RCC 7860 (cell line): ENCODE results near the gene CDC6.

ENCODE experiments used
- DNase-seq: peaks from one replicate; pipeline ENCODE4 v3.0.0-alpha.2; 2015; ENCODE audit warnings: low spot score
- FAIRE-seq: peaks from 2 replicates; lab custom pipeline; 2012; peaks lifted over from hg19 to GRCh38; lab: Jason Lieb, UNC

CDC6 gene

DNA sequence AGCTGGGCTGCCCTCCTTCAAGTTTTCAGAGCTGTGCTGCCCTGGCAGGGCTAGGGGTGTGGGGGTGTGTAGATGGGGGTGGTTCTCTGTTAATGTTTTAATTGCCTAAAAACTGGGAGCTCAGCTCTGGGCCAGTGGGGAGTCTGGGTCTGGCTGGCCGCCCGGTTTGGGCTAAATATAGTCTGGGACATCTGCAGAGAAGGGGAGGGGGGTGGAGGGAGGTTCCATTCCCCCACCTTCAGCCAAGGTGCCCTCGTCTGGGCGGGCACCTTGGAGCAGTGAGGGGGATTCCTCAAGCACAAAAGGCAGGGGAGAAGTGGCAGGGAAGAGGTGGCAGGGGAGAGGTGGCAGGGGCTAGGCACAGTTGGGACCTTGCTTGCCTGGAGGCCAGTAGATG is 34.3 kb downstream of the CDC6 start:
- FAIRE-seq (no peak), DNase-seq (no peak)

DNA sequence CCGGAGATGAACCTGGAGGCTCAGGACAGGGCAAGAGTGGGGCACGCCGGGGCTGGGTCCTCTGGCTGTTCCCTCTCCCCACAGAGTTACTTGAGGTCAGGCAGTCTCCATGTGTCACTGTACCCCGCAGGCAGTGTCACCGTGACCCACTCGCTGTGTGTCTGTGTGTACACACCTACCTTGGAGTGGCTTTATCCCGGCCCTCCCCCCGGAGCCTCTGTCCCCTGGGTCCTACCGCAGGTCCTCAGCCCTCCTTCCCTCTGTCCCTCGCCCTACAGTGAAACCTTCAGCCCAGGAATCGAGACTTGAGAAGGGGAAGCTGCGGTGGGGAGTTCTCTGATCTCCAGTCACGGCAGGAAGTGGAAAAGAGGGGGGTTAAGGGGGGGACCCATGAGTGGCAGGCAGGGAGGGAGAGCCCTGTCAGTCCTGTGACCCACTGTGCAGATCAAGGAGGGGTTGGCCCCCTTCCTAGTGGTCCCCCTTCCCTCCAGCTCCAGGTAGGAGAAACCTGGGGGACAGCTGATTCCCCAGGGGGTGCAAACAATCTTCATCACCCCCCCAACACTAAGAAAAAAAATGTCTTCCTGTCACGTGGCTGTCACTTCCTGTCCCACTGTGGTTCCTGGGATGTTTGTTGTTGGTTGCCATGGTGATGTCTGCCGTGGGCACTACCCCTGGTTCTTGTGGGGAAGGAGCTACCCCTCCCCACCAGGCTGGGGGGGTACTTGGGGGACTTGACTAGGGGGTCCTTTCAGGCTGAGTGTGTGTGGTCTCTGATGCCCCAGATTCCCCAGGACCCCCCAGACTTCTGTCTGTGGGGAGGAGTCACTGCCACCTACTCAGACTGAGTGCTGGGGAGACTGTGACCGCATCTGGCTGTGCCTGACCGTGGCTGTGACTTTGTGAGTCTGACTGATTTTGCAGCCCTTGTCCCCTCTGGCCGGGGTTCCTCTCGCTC is 35.0 kb downstream of the CDC6 start:
- peak; percentile 85 for DNase-seq
- FAIRE-seq: no peak

DNA sequence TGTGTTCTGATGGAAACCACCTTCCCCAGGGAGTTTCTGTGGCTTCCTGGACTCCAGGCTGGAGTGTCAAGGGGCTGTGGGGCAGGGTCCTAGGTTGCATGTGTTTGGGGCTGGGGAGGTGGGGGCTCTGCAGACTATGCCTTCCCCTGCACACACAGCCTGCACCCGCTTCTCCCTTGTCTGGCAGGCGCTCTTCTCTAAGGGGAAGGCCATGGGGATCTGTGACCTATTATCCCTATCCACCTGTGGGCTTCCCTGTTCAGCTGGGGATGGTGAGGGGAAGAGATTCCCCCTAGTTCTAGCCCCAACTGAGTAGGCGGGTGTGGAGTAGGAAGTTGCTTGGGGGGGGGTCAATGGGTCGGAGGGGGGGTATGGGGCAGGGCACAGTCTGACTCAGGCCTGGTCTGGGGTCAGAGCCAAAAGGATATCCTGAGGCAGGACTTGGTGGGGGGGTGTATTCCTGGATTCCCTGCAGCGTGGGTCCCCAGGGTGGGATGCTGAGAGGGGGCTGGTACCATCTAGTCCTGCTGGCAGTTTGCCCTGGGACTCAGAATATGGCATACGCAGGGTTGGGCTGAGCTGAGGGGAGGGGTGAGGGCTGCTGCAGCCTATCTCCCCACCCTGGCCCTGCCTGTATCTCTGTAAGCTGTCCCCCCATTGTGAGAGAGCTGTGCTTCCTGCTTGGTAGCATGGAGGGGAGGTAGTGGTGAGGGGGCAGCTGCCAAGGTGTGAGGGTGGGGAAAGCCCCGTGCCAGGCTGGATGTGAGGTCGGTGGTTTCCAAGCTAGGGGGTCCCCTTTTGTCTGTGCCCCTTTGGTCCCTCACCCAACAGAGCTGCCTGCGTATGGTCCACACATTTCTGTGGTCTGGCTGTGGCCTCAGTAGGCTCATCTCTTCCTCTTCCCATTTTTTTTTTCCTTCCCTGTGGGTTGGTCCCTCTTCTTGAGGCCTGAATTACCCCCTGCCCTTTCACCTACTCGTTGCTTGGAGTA is 36.0 kb downstream of the CDC6 start:
- DNase-seq: peak; percentile 29
- no peak for FAIRE-seq

DNA sequence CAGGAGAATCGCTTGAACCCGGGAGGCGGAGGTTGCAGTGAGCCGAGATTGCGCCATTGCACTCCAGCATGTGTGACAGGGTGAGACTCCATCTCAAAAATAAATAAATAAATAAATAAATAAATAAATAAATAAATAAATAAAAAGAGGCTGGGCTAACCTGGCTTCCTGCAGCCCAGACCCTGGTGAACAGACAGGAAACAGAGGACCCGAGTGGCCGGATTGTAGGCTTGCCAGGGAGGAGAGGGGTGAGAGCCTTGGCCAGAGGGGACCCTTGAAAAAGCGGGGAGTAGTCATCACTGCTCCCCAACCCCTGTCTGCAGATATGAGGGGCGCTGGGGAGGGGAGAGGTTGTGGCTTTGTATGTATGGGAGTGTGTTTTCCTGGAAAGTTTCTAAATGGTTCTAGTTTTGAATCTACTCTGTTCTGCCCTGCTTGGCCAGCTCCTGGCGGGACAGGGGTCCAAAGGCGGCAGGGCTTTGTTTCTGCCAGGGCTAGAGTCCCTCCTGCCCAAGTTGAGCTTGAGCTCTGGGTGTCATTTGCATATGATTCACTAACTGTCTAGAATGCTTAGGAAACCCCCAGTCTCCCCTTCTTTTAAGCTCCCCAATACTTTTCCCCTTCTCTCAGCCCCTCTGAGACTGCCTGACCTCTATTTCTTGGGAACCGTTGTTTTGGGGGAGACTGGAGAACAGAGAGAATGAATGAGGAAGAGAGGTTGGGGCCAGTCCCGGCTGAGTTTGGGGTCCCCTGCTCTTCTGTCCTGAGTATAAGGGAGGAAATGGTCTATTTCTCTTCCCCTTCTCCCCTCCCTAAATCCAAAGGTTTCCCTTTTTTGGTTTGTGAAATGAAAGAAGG is 37.7 kb downstream of the CDC6 start:
- no peak for DNase-seq
- FAIRE-seq: no peak

DNA sequence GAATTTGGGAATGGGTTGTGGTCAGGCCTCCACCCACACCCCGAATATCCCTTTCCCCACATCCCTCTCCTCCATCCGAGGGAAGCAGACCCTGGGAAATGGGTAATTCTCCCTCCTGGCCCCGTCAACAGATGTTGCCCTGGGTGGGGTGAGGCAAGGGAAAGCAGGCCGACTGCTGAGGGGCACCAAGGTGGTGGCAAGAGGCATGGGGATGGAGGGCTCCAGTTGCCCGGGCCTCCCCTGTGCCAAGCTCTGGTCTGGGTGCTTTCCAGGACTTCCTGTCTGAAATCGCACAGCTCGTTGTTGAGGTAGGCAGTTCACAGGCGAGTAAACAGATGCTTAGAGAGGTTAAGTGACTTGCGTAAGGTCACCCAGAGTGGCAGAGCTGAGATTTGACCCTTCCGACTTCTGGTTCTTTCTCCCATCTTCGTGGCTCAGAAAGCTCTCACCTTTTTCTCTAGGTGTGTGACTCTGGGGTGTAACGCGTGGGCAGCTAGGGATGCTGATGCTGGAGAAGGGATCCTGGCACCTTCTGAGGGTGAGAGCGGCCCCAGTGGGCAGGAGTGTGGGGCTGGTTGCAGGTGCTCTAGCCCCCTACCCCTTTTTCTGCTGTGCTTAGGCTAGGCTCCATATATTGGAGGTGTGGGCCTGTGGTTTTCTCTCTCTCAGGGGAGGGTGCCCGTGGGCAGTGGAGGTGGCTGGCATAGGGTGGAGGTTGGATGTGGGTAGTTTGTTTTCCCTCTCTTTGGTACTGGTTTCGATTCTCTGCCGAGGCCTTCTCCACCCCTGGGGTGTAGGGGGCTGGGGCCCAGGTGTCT is 38.5 kb downstream of the CDC6 start:
- peak; percentile 28 for DNase-seq
- FAIRE-seq: no peak

DNA sequence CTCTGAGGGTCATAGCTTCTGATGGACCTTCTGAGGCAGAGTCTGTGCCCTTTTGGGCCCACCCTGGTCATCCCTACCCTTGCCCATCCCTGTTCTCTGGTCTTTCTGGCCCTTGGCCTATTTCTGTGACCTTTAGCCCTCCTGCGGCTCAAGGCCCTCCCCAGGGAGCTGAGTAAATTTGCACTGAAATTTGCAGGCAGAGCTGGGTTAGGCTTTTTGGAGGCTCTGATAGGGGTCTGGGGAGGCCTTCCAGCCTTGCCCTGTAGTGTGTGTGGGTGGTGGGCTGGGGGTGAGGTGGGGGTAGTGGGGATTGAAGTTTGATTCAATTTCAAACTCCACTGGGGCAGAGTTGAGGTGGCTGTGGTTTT is 39.1 kb downstream of the CDC6 start:
- FAIRE-seq (no peak), DNase-seq (no peak)

DNA sequence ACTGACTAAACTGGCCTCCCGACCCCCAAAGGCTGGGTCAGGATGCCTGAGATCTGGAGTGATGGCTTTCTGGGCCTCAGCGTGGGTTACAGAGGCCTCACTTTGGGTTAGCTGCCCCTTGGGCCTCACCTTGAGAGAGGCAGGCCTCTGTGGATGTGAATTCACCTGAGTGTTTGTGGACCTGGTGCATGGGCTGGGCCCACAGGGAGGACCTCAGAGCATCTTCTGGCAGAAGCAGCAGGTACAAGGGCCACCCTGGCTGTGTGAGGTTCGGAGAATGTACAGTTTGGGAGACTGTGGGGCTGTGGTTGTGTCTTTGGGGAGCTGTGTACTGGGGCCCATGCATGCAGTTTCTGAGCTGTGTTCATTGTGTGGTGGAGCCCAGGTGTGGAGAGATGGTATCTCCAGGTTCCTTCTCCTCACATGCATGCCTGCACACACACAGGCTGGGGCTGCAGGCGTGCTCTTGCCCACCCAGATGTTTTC is 39.6 kb downstream of the CDC6 start:
- FAIRE-seq (no peak), DNase-seq (no peak)

DNA sequence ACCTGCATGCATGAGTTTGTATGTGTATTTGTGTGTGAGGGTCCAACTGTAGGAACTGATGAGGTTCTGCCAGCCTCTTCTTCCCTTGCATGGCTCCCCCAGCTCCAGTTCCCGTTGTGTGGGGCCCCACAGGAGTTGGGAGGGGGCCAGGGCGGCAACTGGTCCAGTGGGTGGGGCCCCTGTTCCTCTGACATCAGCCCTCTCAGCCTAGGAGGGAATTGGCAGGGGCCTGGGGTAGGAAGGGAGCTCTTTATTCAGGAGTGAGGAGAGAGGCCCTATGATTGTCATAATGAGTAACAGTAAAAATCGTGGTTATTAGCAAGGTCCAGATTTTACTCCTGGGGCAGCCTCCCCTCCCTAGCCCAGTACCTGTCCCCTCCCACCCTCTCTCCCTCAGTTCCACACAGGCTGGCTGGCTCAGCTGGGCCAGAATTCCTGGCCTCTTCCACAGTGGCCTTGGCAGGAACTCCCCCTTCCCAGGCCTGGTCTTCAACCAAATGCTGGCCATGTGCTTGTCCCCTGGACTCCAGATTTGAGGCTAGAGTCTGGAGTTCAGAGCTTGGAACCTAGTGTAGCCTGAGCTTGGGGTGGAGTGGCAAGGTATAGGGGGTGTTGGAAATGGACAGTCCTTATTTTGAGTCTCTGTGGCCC is 40.2 kb downstream of the CDC6 start:
- FAIRE-seq: no peak
- no peak for DNase-seq

DNA sequence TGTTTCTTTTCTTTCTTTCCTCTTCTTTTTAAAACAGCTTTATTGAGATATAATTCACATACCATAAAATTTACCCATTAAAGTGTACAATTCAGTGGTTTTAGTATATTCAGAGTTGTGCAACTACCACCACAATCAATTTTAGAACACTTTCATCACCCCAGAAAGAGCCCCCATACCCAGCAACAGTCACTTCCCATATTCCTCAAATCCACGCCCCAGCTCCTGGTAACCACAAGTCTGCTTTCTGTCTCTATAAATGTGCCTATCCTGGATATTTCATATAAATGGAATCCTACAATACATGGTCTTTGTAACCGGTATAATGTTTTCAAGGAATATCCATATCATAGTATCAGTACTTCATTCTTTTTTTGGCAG is 40.7 kb downstream of the CDC6 start:
- no peak for FAIRE-seq
- no peak for DNase-seq

DNA sequence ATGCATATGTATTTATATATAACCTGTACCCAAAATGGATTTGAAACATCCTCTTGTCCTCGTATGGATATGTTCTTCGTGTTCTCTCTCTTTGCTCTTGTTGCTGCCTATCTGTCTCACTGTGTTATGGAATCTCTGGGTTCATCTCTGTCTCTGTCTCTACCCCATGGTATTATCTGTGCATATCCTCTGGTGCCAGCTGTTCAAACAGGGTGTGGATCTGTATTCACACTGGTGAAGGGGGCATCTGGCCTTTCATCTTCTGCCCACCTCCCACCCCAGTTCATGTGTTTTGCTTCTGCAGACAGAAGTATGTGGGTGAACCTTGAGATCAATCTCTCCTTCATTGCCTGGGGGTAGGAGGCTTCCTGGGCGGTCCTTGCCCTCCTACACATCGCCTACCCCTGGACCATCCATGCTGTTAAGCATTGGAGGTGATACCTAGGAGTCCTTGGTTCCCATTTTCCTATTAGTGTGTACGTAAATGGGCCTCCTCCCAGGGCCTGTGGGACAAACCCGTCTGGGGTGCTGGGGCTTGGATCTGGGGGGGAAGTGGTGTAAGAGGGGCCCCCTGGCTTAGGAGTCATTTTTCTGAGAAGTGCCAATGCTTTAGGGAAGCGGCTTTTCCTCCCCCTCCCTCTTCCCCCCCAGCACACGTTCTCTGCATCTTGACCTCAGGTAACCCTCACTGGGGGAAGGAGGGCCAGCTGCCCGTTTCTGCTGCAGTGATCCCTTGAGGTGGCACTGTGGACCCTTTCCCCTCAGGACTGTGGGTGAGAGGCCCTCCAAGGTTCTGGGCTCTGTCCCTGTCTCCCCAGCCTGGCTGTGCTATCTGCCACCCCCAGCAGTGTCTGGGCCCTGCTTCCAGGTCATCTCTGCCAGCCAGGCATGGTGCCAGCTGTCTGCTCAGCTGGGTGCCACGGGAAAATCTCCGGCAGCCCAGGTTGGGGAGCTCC is 42.4 kb downstream of the CDC6 start:
- DNase-seq: peak; percentile 34
- FAIRE-seq: peak; percentile 44

DNA sequence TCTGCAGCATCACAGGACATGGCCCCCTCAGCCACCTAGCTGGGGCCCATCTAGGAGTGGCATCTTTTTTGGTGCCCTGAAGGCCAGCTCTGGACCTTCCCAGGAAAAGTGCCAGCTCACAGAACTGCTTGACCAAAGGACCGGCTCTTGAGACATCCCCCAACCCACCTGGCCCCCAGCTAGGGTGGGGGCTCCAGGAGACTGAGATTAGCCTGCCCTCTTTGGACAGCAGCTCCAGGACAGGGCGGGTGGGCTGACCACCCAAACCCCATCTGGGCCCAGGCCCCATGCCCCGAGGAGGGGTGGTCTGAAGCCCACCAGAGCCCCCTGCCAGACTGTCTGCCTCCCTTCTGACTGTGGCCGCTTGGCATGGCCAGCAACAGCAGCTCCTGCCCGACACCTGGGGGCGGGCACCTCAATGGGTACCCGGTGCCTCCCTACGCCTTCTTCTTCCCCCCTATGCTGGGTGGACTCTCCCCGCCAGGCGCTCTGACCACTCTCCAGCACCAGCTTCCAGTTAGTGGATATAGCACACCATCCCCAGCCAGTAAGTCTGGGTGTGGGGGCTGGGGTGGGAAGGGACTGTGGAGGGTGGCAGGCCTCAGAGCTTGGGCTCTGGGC is 43.3 kb downstream of the CDC6 start:
- DNase-seq (no peak), FAIRE-seq (no peak)

DNA sequence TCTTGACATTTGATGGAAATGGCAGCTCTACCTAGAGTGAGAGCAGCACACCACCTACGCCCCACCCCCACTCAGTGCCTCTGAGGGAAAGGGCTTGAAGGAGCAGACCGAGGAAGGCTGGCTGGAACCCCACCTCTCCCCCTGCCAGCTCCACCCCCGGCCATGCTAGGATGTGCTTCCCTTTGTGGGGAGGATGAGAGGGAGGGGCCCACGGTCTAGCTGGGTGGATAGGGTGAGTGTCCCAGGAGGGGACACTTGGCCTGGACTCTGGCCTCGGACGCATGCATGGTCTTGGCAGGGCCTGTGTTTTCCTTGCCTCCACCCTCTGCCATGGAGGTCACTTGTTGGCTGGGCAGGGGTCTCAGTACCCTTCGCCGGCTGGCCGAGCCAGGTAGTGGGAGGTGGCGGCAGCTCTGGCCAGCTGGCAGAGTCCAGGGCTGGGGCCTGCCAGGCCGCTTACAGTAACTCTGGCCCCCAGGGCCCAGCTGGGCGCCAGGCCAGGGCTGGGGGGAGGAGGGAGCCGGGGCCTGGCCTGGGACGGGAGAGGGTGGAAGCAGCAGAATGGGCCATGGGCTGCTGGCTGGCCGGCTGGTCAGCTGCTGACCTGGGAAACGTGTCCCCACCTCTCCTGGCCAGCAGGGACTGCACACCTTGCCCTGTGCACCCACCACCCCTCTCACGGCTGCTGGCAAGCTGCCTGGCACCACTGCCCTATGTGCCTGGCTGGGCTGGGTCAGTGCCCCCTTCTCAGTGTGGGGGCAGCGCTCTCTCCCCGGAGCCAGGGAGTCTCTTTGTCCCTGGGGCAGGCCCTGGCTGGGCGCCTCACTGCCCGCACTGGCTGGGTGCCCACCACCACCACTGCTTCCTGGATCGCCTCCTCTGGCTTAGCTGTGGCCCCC is 44.3 kb downstream of the CDC6 start:
- FAIRE-seq (peak; percentile 74), DNase-seq (peak; percentile 75)

DNA sequence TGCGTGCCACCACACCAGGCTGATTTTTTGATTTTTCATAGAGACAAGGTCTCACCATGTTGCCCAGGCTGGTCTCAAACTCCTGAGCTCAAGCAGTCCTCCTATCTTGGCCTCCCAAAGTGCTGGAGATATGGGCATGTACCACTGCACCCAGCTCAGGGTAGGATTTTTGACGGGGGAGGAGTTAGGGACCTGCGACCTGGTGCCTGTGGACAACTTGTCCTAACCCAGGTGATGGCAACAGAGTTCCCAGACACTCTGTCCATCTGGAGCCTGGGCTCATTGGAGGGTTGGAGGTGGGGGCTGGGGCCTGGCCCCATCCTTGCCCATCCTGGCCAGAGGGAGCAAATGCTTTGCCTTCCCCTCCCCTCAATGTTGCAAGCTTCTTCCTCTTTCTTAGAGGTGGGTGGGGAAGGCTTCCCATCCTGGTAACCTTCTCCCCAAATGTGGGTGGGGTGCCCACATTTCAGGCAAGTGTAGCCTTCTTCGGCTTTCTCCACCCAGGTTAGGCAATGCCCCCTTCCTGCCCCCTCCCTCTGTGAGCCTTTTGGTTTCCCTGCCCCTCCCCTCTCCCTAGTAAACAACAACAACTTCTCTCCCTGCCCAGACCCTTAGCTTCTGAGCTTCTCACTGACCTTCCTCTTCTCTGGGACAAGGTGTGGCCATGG is 46.2 kb downstream of the CDC6 start:
- FAIRE-seq (no peak), DNase-seq (no peak)

DNA sequence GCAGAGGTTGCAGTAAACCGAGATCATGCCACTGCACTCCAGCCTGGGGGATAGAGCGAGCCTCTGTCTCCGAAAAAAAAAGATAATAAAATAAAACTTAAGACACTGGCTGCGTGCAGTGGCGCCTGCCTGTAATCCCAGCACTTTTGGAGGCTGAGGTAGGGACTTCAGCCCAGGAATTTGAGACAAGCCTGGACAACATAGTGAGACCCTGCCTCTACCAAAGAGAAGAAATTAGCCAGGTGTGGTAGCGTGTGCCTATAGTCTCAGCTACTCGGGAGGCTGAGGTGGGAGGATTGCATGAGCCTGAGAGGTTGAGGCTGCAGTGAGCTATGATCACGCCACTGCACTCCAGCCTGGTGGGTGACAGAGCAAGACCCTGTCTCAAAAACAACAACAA is 47.9 kb downstream of the CDC6 start:
- DNase-seq (no peak), FAIRE-seq (no peak)

DNA sequence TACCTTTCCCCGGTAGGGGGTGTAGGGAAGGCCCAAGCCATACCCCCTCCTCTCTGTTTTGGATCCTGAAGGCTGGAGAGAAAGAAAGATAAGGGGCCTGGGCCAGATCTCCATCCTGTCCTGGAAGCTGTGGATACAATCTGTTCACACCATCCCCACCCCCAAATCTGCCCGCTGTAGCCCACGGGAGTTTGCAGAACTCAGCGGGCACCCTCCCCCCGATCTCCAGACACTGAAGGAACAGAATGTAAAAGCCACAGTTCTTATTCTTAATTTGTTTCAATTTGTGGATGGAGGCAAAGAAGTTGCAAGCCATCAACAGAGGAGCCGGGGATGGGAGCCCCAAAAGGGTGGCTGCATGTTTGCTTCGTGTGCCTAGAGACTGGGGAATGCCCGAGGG is 49.7 kb downstream of the CDC6 start:
- no peak for FAIRE-seq
- DNase-seq: no peak

DNA sequence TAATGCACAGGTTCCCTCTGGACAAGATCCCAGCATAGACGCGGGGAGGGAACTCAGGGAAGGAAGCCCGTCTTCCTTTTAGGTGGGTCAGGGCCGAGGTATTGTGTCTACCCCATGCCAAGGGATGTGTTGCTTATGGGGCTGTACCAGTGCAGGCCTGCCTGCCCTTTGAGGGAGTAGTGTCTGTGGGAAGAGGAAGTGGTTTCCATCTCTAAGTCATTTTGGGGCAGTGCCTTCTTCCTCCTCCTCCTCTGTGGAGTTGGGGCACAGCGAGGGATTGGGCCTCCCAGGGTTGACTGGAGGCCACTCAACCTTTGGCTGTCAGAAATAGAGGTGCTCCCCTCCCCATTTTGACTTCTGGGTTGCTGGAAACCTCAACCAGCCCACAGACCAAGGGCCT is 50.4 kb downstream of the CDC6 start:
- DNase-seq (no peak), FAIRE-seq (no peak)
